H1 (cell line): Measurements from ENCODE around the gene CHCHD6. TPM values are rescaled to one million over a fixed set of nuclear protein-coding genes. Genes with fewer than 3 reads are reported as not detected.
A peak's percentile ranks its signal among the peaks of the same experiment; 100 is the strongest.

ENCODE experiments used
- CTCF ChIA-PET: fragments of 300-600 bp; sonication (Branson Sonifier 250); formaldehyde crosslinking; loops from one replicate; lab custom pipeline; 2021; ENCODE audit not compliant: partially characterized antibody; lab: Charles Lee
- POLR2A ChIA-PET: fragments of 300-600 bp; sonication (Branson Sonifier 250); formaldehyde crosslinking; loops from one replicate; lab custom pipeline; 2021; ENCODE audit warnings: inconsistent platforms; ENCODE audit not compliant: partially characterized antibody; lab: Charles Lee
- DNase-seq, 2 experiments: peaks; one replicate each; pipeline versions ENCODE4 v3.0.0 to v3.0.0-alpha.2; 2010 to 2022; ENCODE audit warnings: low spot score in 2 of 2, low read depth in 1 of 2, mixed read lengths in 1 of 2
- FAIRE-seq: peaks from 2 replicates; lab custom pipeline; 2011; peaks lifted over from hg19 to GRCh38; lab: Jason Lieb, UNC
- H2AFZ ChIP-seq: 2 replicates; pipeline ENCODE4 v1.8.1; 2012; ENCODE audit warnings: low read length, inconsistent platforms
- H2AK5ac ChIP-seq: 2 replicates; pipeline ENCODE4 v1.6.1; 2013; ENCODE audit warnings: low read depth, low read length
- H2BK120ac ChIP-seq: replicated peaks from 2 replicates; pipeline ENCODE3; 2013; ENCODE audit warnings: low read depth, low read length, inconsistent platforms
- H2BK12ac ChIP-seq: 2 replicates; pipeline ENCODE4 v1.6.1; 2013; ENCODE audit warnings: low read depth, low read length
- H2BK15ac ChIP-seq: 2 replicates; pipeline ENCODE4 v1.6.1; 2013; ENCODE audit warnings: low read length
- H2BK20ac ChIP-seq: 2 replicates; pipeline ENCODE4 v1.6.1; 2013; ENCODE audit warnings: low read length
- H2BK5ac ChIP-seq: 2 replicates; pipeline ENCODE4 v1.6.1; 2013; ENCODE audit warnings: low read depth, low read length
- H3K14ac ChIP-seq: 2 replicates; pipeline ENCODE4 v1.6.1; 2013; ENCODE audit warnings: inconsistent platforms; ENCODE audit not compliant: insufficient read length
- H3K18ac ChIP-seq: 2 replicates; pipeline ENCODE4 v1.6.1; 2013; ENCODE audit warnings: low read length; ENCODE audit errors: extremely low read depth
- H3K23ac ChIP-seq: 2 replicates; pipeline ENCODE4 v1.6.1; 2013; ENCODE audit warnings: inconsistent platforms; ENCODE audit not compliant: insufficient read length
- H3K23me2 ChIP-seq: 2 replicates; pipeline ENCODE4 v1.6.1; 2013; ENCODE audit warnings: low read depth, low read length
- H3K27ac ChIP-seq: 2 replicates; pipeline ENCODE4 v1.6.1; 2011; ENCODE audit warnings: low read depth, low read length, inconsistent platforms
- H3K27me3 ChIP-seq, 4 experiments: replicated peaks in 1 of 4; 1 replicate in 1 of 4; 2 replicates in 3 of 4; pipeline versions ENCODE4 v1.6.1 to v1.8.1; 2011 to 2013; ENCODE audit warnings: low read length in 3 of 4, mild to moderate bottlenecking in 3 of 4, inconsistent platforms in 2 of 4, mixed read lengths in 2 of 4, moderate library complexity in 1 of 4; ENCODE audit not compliant: control insufficient read depth in 3 of 4, insufficient read depth in 3 of 4; ENCODE audit errors: extremely low read depth in 1 of 4
- H3K36me3 ChIP-seq, 4 experiments: 2 replicates each; pipeline versions ENCODE4 v1.6.1 to v1.8.1; 2011 to 2013; ENCODE audit warnings: mild to moderate bottlenecking in 4 of 4, low read length in 3 of 4, moderate library complexity in 2 of 4, control low read depth in 1 of 4, inconsistent platforms in 1 of 4; ENCODE audit not compliant: insufficient read depth in 4 of 4, control insufficient read depth in 2 of 4
- H3K4ac ChIP-seq: replicated peaks from 2 replicates; pipeline ENCODE3; 2013; ENCODE audit warnings: low read length, low read depth, mixed read lengths, inconsistent platforms; ENCODE audit not compliant: insufficient read length
- H3K4me1 ChIP-seq, 4 experiments: replicated peaks in 1 of 4; 1 replicate in 1 of 4; 2 replicates in 3 of 4; pipeline versions ENCODE4 v1.6.1 to v1.8.1; 2011 to 2013; ENCODE audit warnings: low read length in 3 of 4, inconsistent platforms in 2 of 4, mixed read lengths in 1 of 4; ENCODE audit not compliant: insufficient read depth in 4 of 4, control insufficient read depth in 3 of 4
- H3K4me2 ChIP-seq, 2 experiments: 2 replicates each; pipeline versions ENCODE4 v1.6.1 to v1.8.1; 2011 to 2013; ENCODE audit warnings: low read depth in 2 of 2, low read length in 2 of 2, control low read depth in 1 of 2, inconsistent platforms in 1 of 2, mild to moderate bottlenecking in 1 of 2; ENCODE audit not compliant: insufficient read depth in 1 of 2
- H3K4me3 ChIP-seq, 4 experiments: fragments of 200-600, 300-600 bp in 1 of 4; sonication (generic), shearing (Covaris generic), sonication (Bioruptor Twin) in 1 of 4; 2 replicates each; pipeline versions ENCODE4 v1.5.1 to v1.8.1; 2011 to 2016; ENCODE audit warnings: low read length in 4 of 4, low read depth in 3 of 4, control low read depth in 2 of 4, inconsistent platforms in 2 of 4, mild to moderate bottlenecking in 2 of 4, mixed read lengths in 1 of 4, moderate library complexity in 1 of 4; ENCODE audit not compliant: insufficient read depth in 2 of 4; ENCODE audit errors: extremely low read depth in 1 of 4
- H3K56ac ChIP-seq: replicated peaks from 2 replicates; pipeline ENCODE3; 2013; ENCODE audit warnings: low read depth, mild to moderate bottlenecking, mixed read lengths, low read length, inconsistent platforms; ENCODE audit not compliant: insufficient read length
- H3K79me1 ChIP-seq: 2 replicates; pipeline ENCODE4 v1.6.1; 2013; ENCODE audit warnings: low read depth, low read length, control low read depth
- H3K79me2 ChIP-seq, 2 experiments: 2 replicates each; pipeline versions ENCODE4 v1.6.1 to v1.8.1; 2012 to 2013; ENCODE audit warnings: low read length in 2 of 2, mild to moderate bottlenecking in 2 of 2, inconsistent platforms in 1 of 2; ENCODE audit not compliant: insufficient read depth in 2 of 2, control insufficient read depth in 1 of 2
- H3K9ac ChIP-seq, 4 experiments: replicated peaks in 1 of 4; 1 replicate in 1 of 4; 2 replicates in 3 of 4; pipeline versions ENCODE4 v1.6.1 to v1.8.1; 2011 to 2013; ENCODE audit warnings: low read depth in 3 of 4, low read length in 3 of 4, control low read depth in 2 of 4, mild to moderate bottlenecking in 2 of 4, moderate library complexity in 2 of 4, inconsistent platforms in 1 of 4; ENCODE audit errors: extremely low read depth in 1 of 4
- H3K9me3 ChIP-seq, 2 experiments: 2 replicates each; pipeline versions ENCODE4 v1.6.1 to v1.8.1; 2012 to 2013; ENCODE audit warnings: mild to moderate bottlenecking in 2 of 2, moderate library complexity in 2 of 2, control low read depth in 1 of 2, inconsistent platforms in 1 of 2, low read depth in 1 of 2, low read length in 1 of 2, mixed read lengths in 1 of 2; ENCODE audit not compliant: insufficient read depth in 2 of 2
- H4K20me1 ChIP-seq, 2 experiments: replicated peaks in 1 of 2; 2 replicates each; pipeline versions ENCODE3 to v1.8.1; 2011 to 2013; ENCODE audit warnings: inconsistent platforms in 2 of 2, low read length in 2 of 2, mild to moderate bottlenecking in 1 of 2; ENCODE audit not compliant: insufficient read depth in 2 of 2, control insufficient read depth in 1 of 2
- H4K5ac ChIP-seq: 2 replicates; pipeline ENCODE4 v1.6.1; 2013; ENCODE audit warnings: low read length, low read depth, mixed read lengths, inconsistent platforms; ENCODE audit not compliant: insufficient read length
- H4K8ac ChIP-seq: 2 replicates; pipeline ENCODE4 v1.8.0; 2013; ENCODE audit warnings: mild to moderate bottlenecking, moderate library complexity, low read length, inconsistent platforms; ENCODE audit not compliant: insufficient read depth; ENCODE audit errors: extremely low read depth
- H4K91ac ChIP-seq: replicated peaks from 2 replicates; pipeline ENCODE3; 2013; ENCODE audit warnings: low read length, mixed read lengths, inconsistent platforms; ENCODE audit not compliant: insufficient read length
- BCL11A ChIP-seq, 2 experiments: IDR thresholded peaks; one replicate each; pipeline ENCODE4 v1.6.1; 2011; ENCODE audit warnings: low read depth in 2 of 2, low read length in 2 of 2, mild to moderate bottlenecking in 2 of 2
- CTCF ChIP-seq, 3 experiments: IDR thresholded peaks; 1 replicate in 2 of 3; 2 replicates in 1 of 3; pipeline versions ENCODE4 v1.5.1 to v1.6.1; 2011; ENCODE audit warnings: low read length in 3 of 3, mild to moderate bottlenecking in 3 of 3, inconsistent platforms in 2 of 3, low read depth in 1 of 3, moderate library complexity in 1 of 3; ENCODE audit not compliant: insufficient read depth in 1 of 3; ENCODE audit errors: control extremely low read depth in 1 of 3
- SAP30 ChIP-seq: fragments of 300-600 bp; sonication (generic); IDR thresholded peaks from 2 replicates; pipeline ENCODE4 v1.7.1; 2012; ENCODE audit warnings: low read length, moderate library complexity, mild to moderate bottlenecking, inconsistent platforms; ENCODE audit not compliant: insufficient read depth, insufficient replicate concordance
- SP2 ChIP-seq: IDR thresholded peaks from 2 replicates; pipeline ENCODE4 v1.6.1; 2012; ENCODE audit warnings: mild to moderate bottlenecking, low read length, inconsistent platforms
- WGBS, 2 experiments: shearing (Covaris generic) in 1 of 2; methylation state at CpG; one replicate each; pipeline versions ENCODE4 v1.1.6 to v1.1.7; 2013 to 2015; ENCODE audit warnings: low lambda C conversion rate in 2 of 2, mixed read lengths in 2 of 2, inconsistent platforms in 1 of 2, low coverage in 1 of 2, missing lambda C conversion rate in 1 of 2; ENCODE audit not compliant: insufficient replicate concordance in 2 of 2, insufficient coverage in 1 of 2, insufficient read length in 1 of 2; ENCODE audit errors: extremely low coverage in 1 of 2, missing lambda C conversion rate in 1 of 2; 5-methylcytosine and 5-hydroxymethylcytosine counted together
- polyA plus RNA-seq, 7 experiments: library from polyadenylated mRNA; depleted of rRNA in 3 of 7; stranded (reverse) in 5 of 7; unstranded in 2 of 7; fragments of >200 nt in 5 of 7; fragments of 200-250 nt in 2 of 7; gene quantifications; 1 replicate in 5 of 7; 2 replicates in 1 of 7; 4 replicates in 1 of 7; pipeline versions ENCODE4 v1.2.1 to v1.2.3, GENCODE V29; 2011 to 2013; ENCODE audit warnings: missing spikeins in 2 of 7, mixed read lengths in 2 of 7
- total RNA-seq: library from RNA; stranded (reverse); fragmentation: NEBNext Ultra II Directional; extraction: Animal tissue kit (Norgen Biotek cat#: 25700); gene quantifications from 2 replicates; pipeline ENCODE4 v1.2.1, GENCODE V29; 2021

Gene CHCHD6
- total and polyA plus RNA-seq, 2 of the 8 experiments (the other 6 are each of a cell fraction or from before 2014, with no cell fraction given) = 32.4 to 37.6 TPM

GRCh38 chr3:126715432-126715831 lies 11.4 kb downstream of the CHCHD6 start:
- Histone ChIP-seq H3K4ac (no peak overlapping the region), H3K14ac (no peak overlapping the region), H2BK12ac (no peak overlapping the region), H3K27me3 (no peaks in the 10 kb centered on the region), H4K5ac (no peak overlapping the region), H3K79me1 (peaks cover 15% of the 10 kb centered on the region), H2AFZ (no peak overlapping the region), H3K4me1 (peaks cover 0 to 10% (median 0%) of the 10 kb centered on the region in 4 experiments; a peak in 2 of 7 replicates), H3K56ac (no peak overlapping the region), H2AK5ac (no peak overlapping the region), H3K27ac (no peak overlapping the region), H3K79me2 (peaks cover 0 to 58% of the 10 kb centered on the region in 2 experiments; a peak in 2 of 4 replicates), H2BK20ac (no peak overlapping the region), H2BK5ac (no peak overlapping the region), H3K18ac (no peak overlapping the region), H3K4me3 (no peak overlapping the region), H3K23me2 (no peaks in the 10 kb centered on the region), H2BK15ac (no peak overlapping the region), H3K9me3 (no peaks in the 10 kb centered on the region), H4K91ac (no peak overlapping the region), H3K9ac (no peak overlapping the region), H4K8ac (no peak overlapping the region), H4K20me1 (peaks cover 4 to 6% of the 10 kb centered on the region in 2 experiments), H3K4me2 (no peak overlapping the region), H3K23ac (no peak overlapping the region)
- no peak for DNase-seq
- 100% methylated on average over 1 of the region's 1 CpG; no CpG with 5 or more reads in 1 of the 2 experiments for WGBS, 2 experiments
- ChIA-PET POLR2A (no interaction called here), CTCF (interaction anchor here (1.0 to 2.1 kb wide), 11 partner anchors 10 to 320 kb away, joined by 3 to 16 read pairs (median 4); no protein-coding TSS in a partner anchor)
- no peak for FAIRE-seq
- TF ChIP-seq CTCF (IDR thresholded peaks at IDR 0.05; ENCODE audit: control extremely low read depth in 1 of 3, insufficient read depth in 1 of 3, low read depth in 1 of 3, low read length in 3 of 3) (peak in 1 of 3 experiments; percentile 18; a peak in 1 of 4 replicates), BCL11A (IDR thresholded peaks at IDR 0.05; ENCODE audit: low read depth in 2 of 2, low read length in 2 of 2) (no peak), SAP30 (no peak), SP2 (no peak)
- TF ChIP-seq, all 59 proteins: peak for 1
- H3K36me3 ChIP-seq = no peaks in the 10 kb centered on the region
- H2BK120ac ChIP-seq = no peak overlapping the region
